CD14-positive monocyte (primary cell): ENCODE measurements around the gene PAFAH1B1. TPM values are rescaled to one million over a fixed set of nuclear protein-coding genes. Genes with fewer than 3 reads are reported as not detected.

Source experiments
- DNase-seq, 3 donors: peaks; one replicate each; pipeline ENCODE4 v3.0.0-alpha.2; 2011 to 2022
- H2AFZ ChIP-seq: 2 replicates; pipeline ENCODE4 v1.6.0; 2012; ENCODE audit warnings: mild to moderate bottlenecking, low read depth, low read length, inconsistent platforms; ENCODE audit not compliant: insufficient read depth, poor library complexity, severe bottlenecking
- H3K27ac ChIP-seq, 2 donors: 1 replicate in 1 of 2; 2 replicates in 1 of 2; pipeline ENCODE4 v1.5.1; 2012 to 2013; ENCODE audit warnings: low read length in 2 of 2, control low read depth in 1 of 2, inconsistent platforms in 1 of 2, low read depth in 1 of 2, mild to moderate bottlenecking in 1 of 2
- H3K27me3 ChIP-seq, 2 donors: one replicate each; pipeline versions ENCODE4 v1.6.0 to v1.6.1; 2011 to 2013; ENCODE audit warnings: low read length in 2 of 2; ENCODE audit not compliant: control insufficient read depth in 2 of 2, insufficient read depth in 2 of 2
- H3K36me3 ChIP-seq, 2 donors: replicated peaks in 1 of 2; 1 replicate in 1 of 2; 2 replicates in 1 of 2; pipeline versions ENCODE4 v1.5.1 to v1.6.1; 2012 to 2013; ENCODE audit warnings: low read length in 2 of 2, control low read depth in 1 of 2, inconsistent platforms in 1 of 2, mild to moderate bottlenecking in 1 of 2; ENCODE audit not compliant: insufficient read depth in 2 of 2, control insufficient read depth in 1 of 2
- H3K4me1 ChIP-seq, 2 donors: 1 replicate in 1 of 2; 2 replicates in 1 of 2; pipeline versions ENCODE4 v1.5.1 to v1.6.1; 2012 to 2013; ENCODE audit warnings: low read length in 2 of 2, control low read depth in 1 of 2, inconsistent platforms in 1 of 2, mild to moderate bottlenecking in 1 of 2, moderate library complexity in 1 of 2; ENCODE audit not compliant: insufficient read depth in 2 of 2, control insufficient read depth in 1 of 2
- H3K4me2 ChIP-seq: replicated peaks from 2 replicates; pipeline ENCODE3; 2012; ENCODE audit warnings: low read length, moderate library complexity, mild to moderate bottlenecking; ENCODE audit not compliant: poor library complexity, severe bottlenecking; ENCODE audit errors: extremely low read depth
- H3K4me3 ChIP-seq, 3 experiments: fragments of 200-600 bp in 1 of 3; sonication (generic) in 1 of 3; replicated peaks in 1 of 3; 1 replicate in 2 of 3; 2 replicates in 1 of 3; pipeline ENCODE4 v1.5.1; 2011 to 2013; ENCODE audit warnings: low read length in 3 of 3, mild to moderate bottlenecking in 3 of 3, control low read depth in 2 of 3, low read depth in 2 of 3, inconsistent platforms in 1 of 3, moderate library complexity in 1 of 3
- H3K79me2 ChIP-seq: 2 replicates; pipeline ENCODE4 v1.6.0; 2012; ENCODE audit warnings: mild to moderate bottlenecking, control low read depth, inconsistent platforms, low read length, moderate library complexity; ENCODE audit not compliant: insufficient read depth
- H3K9ac ChIP-seq: 2 replicates; pipeline ENCODE4 v1.6.0; 2017; ENCODE audit warnings: low read length, mild to moderate bottlenecking; ENCODE audit not compliant: insufficient read depth, poor library complexity, severe bottlenecking
- H3K9me3 ChIP-seq, 2 donors: replicated peaks in 1 of 2; 1 replicate in 1 of 2; 2 replicates in 1 of 2; pipeline versions ENCODE4 v1.5.1 to v1.6.1; 2012 to 2013; ENCODE audit warnings: low read length in 2 of 2, control low read depth in 1 of 2; ENCODE audit not compliant: control insufficient read depth in 1 of 2, insufficient read depth in 1 of 2
- H4K20me1 ChIP-seq: 2 replicates; pipeline ENCODE4 v1.6.0; 2012; ENCODE audit warnings: mild to moderate bottlenecking, low read length, control low read depth, moderate library complexity; ENCODE audit not compliant: insufficient read depth
- H3K27ac Mint-ChIP-seq, 7 donors: one replicate each; pipeline ENCODE4 v1.8.0; 2020; ENCODE audit warnings: mild to moderate bottlenecking in 7 of 7, mixed read lengths in 7 of 7, moderate library complexity in 6 of 7, inconsistent platforms in 2 of 7
- H3K27me3 Mint-ChIP-seq, 3 donors: one replicate each; pipeline ENCODE4 v1.8.0; 2021 to 2022; ENCODE audit warnings: low read depth in 3 of 3, mild to moderate bottlenecking in 3 of 3, mixed read lengths in 3 of 3, moderate library complexity in 3 of 3, inconsistent platforms in 1 of 3
- H3K36me3 Mint-ChIP-seq, 2 donors: one replicate each; pipeline ENCODE4 v1.8.0; 2020; ENCODE audit warnings: mixed read lengths in 2 of 2, inconsistent platforms in 1 of 2, mild to moderate bottlenecking in 1 of 2
- H3K4me1 Mint-ChIP-seq: one replicate; pipeline ENCODE4 v1.8.0; 2020; ENCODE audit warnings: mild to moderate bottlenecking, mixed read lengths
- H3K4me3 Mint-ChIP-seq, 2 donors: one replicate each; pipeline ENCODE4 v1.8.0; 2020; ENCODE audit warnings: mild to moderate bottlenecking in 2 of 2, mixed read lengths in 2 of 2, moderate library complexity in 1 of 2
- H3K9me3 Mint-ChIP-seq, 7 donors: one replicate each; pipeline ENCODE4 v1.8.0; 2020 to 2022; ENCODE audit warnings: mixed read lengths in 7 of 7, mild to moderate bottlenecking in 6 of 7, moderate library complexity in 6 of 7, inconsistent platforms in 2 of 7
- WGBS: methylation state at CpG from one replicate; pipeline ENCODE4 v1.1.5; 2013; ENCODE audit warnings: missing lambda C conversion rate; ENCODE audit not compliant: insufficient coverage; 5-methylcytosine and 5-hydroxymethylcytosine counted together
- intact Hi-C, 2 donors: fragments of 100-400 bp; cut with micrococcal nuclease; formaldehyde crosslinking; loops; one replicate each; pipeline versions ENCODE4 v1.15.0 to v1.15.1; 2023
- polyA plus RNA-seq, 3 donors: library from polyadenylated mRNA; depleted of rRNA in 1 of 3; unstranded in 2 of 3; stranded (reverse) in 1 of 3; fragments of 300-500 nt in 2 of 3; fragments of >200 nt in 1 of 3; fragmentation: Illumina TruSeq in 2 of 3; gene quantifications; 1 replicate in 2 of 3; 2 replicates in 1 of 3; pipeline ENCODE4 v1.2.3, GENCODE V29; 2012 to 2021
- TF ChIP-seq, protein P1 (sequence below): fragments of 200-600 bp; IDR thresholded peaks from one replicate; pipeline ENCODE4 v1.8.0; 2022; ENCODE audit warnings: antibody characterized with exemption, mild to moderate bottlenecking

The PAFAH1B1 gene
- polyA plus RNA-seq, 3 donors: 9.1 to 51.8 (median 17.1) TPM

DNA sequence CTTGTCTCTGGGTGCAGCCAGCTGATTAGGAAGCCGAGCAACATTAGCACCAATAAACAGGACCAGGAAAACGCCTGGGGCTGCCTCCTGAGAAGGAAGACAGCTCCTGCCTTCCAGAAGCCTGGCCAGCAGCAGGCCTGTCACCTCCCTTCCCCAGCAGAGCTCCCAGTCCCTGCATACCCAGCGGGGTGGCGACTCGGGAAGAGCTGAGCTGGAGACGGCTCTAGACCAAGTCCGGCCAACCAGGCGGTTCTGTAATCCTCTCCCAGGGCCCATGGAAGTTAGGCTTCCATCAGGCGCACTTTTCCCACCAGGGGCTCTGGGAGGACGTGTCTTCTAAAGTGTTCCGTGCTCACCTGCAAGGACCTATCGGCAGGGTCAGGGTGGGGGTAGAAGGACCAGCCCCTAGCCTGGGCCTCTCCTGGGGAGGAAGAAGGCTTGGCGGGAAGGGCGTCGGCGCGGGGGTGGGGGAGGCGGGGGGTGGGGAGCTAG lies 130.1 kb downstream of the PAFAH1B1 start:
- Histone ChIP-seq H3K4me3 (no peak overlapping the region), H3K36me3 (no peaks in the 10 kb centered on the region)
- peak overlapping the region in 1 of 2 donors; percentile 60 for H3K4me3 Mint-ChIP-seq

DNA sequence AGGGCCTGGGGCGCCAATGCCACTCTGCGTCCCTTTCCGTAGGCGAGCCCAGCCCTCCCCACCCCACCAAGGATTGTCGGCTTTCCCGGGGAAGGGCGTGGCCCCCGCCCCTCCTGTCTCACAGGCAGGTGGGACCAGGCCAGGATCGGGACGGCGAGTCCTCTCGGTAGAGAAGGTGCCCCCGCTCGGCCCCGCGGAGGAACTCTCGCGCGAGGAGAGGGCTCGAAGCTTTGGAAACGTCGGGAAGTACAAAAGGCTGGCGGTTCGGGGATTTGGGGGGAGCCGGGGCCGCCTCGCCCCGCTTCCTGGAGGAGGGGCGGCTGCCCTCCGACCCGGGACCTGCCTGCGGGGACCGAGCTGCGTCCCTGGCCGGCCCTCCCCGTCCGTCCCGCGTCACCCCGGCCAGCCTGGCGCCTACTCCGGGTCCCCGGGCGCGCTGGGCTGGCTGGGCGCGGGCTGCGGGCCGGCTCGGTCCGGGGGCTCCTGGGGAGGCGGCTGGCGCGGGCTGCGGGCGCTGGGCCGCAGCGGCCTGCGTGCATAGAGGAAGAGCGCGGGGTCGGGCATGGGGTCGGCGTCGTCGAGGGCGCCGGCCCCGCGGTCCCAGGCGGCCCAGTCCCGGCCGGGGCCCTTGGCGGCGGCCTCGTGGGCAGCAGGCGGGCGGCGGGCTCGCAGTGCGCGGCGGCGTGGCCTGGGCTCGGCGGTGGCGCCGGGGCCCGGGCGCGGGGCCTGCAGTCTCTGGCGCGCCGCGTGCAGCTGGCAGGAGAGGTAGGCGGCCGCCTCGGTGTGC lies 130.7 kb downstream of the PAFAH1B1 start:
- Histone ChIP-seq H3K27ac (no peak overlapping the region), H3K4me2 (peak overlapping the region; percentile 53), H3K9ac (no peak overlapping the region), H3K9me3 (no peaks in the 10 kb centered on the region), H3K36me3 (no peaks in the 10 kb centered on the region), H3K4me1 (peaks cover 0 to 5% of the 10 kb centered on the region in 2 donors), H3K79me2 (no peaks in the 10 kb centered on the region), H2AFZ (peak overlapping the region; percentile 46), H4K20me1 (no peaks in the 10 kb centered on the region), H3K27me3 (peaks cover 11 to 31% of the 10 kb centered on the region in 2 donors), H3K4me3 (peak overlapping the region in 1 of 3 experiments; percentile 36)
- Mint-ChIP-seq H3K9me3 (peaks cover 0 to 19% (median 0%) of the 10 kb centered on the region in 7 donors), H3K4me3 (peak overlapping the region; percentile 47 to 59), H3K36me3 (peaks cover 0 to 4% of the 10 kb centered on the region in 2 donors), H3K4me1 (peaks cover 6% of the 10 kb centered on the region), H3K27me3 (peaks cover 35 to 64% (median 56%) of the 10 kb centered on the region in 3 donors), H3K27ac (no peak overlapping the region)
- DNase-seq: no peak
- intact Hi-C loops: no loop called here
- 2% methylated on average over 94 of the region's 98 CpGs for WGBS
- TF ChIP-seq, protein P1, sequence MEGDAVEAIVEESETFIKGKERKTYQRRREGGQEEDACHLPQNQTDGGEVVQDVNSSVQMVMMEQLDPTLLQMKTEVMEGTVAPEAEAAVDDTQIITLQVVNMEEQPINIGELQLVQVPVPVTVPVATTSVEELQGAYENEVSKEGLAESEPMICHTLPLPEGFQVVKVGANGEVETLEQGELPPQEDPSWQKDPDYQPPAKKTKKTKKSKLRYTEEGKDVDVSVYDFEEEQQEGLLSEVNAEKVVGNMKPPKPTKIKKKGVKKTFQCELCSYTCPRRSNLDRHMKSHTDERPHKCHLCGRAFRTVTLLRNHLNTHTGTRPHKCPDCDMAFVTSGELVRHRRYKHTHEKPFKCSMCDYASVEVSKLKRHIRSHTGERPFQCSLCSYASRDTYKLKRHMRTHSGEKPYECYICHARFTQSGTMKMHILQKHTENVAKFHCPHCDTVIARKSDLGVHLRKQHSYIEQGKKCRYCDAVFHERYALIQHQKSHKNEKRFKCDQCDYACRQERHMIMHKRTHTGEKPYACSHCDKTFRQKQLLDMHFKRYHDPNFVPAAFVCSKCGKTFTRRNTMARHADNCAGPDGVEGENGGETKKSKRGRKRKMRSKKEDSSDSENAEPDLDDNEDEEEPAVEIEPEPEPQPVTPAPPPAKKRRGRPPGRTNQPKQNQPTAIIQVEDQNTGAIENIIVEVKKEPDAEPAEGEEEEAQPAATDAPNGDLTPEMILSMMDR: no peak

More for the DNA sequence above, 130.1 kb downstream of the PAFAH1B1 start:
- Histone ChIP-seq H3K27ac (no peak overlapping the region), H3K9me3 (no peaks in the 10 kb centered on the region), H2AFZ (no peak overlapping the region), H3K9ac (no peak overlapping the region), H3K79me2 (no peaks in the 10 kb centered on the region), H3K4me2 (no peak overlapping the region), H3K4me1 (peaks cover 0 to 5% of the 10 kb centered on the region in 2 donors), H3K27me3 (peaks cover 11 to 31% of the 10 kb centered on the region in 2 donors), H4K20me1 (no peaks in the 10 kb centered on the region)
- H3K36me3 Mint-ChIP-seq: peaks cover 0 to 4% of the 10 kb centered on the region in 2 donors
- no peak overlapping the region for H3K27ac Mint-ChIP-seq
- H3K9me3 Mint-ChIP-seq: peaks cover 0 to 19% (median 0%) of the 10 kb centered on the region in 7 donors
- no peak for DNase-seq
- TF ChIP-seq, protein P1: no peak
- peaks cover 33 to 61% (median 54%) of the 10 kb centered on the region in 3 donors for H3K27me3 Mint-ChIP-seq
- peaks cover 6% of the 10 kb centered on the region for H3K4me1 Mint-ChIP-seq
- 82% methylated on average over 9 of the region's 18 CpGs for WGBS
- intact Hi-C loops: no loop called here
